ENCODE data around the gene MYL12A. TPM values are rescaled to one million over a fixed set of nuclear protein-coding genes. Genes with fewer than 3 reads are reported as not detected.

The MYL12A gene
- total and polyA plus RNA-seq, 2 of the 8 experiments (the other 6 are each of a cell fraction or from before 2014, with no cell fraction given): 188 to 247 TPM

DNA sequence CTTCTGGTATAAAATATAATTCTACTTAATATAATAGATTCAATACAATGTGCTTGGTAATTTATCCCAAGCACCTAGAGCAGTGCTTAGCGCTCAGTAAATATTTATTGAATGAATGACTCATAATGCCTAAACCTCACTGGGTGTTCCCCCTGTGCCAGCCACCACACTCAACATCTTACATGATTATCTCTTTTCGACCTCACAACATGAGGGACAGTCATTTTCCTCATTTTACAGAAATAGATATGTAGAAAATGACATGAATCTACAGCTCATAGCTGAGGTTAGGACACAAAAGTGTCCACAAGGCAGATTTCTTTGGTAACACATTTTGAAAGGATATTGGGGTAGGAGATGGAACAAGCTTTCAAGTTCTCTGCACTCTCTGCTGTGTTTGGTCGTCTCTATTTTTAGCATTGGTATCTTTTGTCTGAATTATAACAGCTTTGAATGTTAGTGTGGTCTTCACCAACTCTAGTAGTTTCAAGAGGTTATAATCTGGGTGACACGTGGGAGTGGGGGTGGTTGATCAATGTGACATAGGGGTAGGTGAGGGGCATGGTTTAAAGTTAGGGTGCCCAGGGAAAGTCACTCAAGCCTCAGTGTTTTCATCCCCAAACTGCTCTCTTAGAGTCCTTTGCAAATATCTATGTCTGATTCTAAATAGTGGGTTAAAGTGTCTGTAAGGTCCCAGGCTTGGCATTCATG, 37.6 kb upstream of the MYL12A start:
- no peak overlapping the region for H3K27ac ChIP-seq (ENCODE audit: low read depth, low read length)
- 85% methylated on average over 4 of the region's 4 CpGs; no CpG with 5 or more reads in 1 of the 2 experiments for WGBS, 2 experiments (ENCODE audit: extremely low coverage in 1 of 2, insufficient coverage in 1 of 2, insufficient read length in 1 of 2, insufficient replicate concordance in 2 of 2, low coverage in 1 of 2, low lambda C conversion rate in 2 of 2, missing lambda C conversion rate in 1 of 2)
- no peak for FAIRE-seq

More for the DNA sequence above, 37.6 kb upstream of the MYL12A start:
- Histone ChIP-seq H2AK5ac (ENCODE audit: low read depth, low read length) (no peak overlapping the region), H3K9me3 (ENCODE audit: insufficient read depth in 2 of 2, low read depth in 1 of 2, low read length in 1 of 2) (no peaks in the 10 kb centered on the region; a peak in 1 of 4 replicates), H3K4me3 (ENCODE audit: extremely low read depth in 1 of 4, insufficient read depth in 2 of 4, low read depth in 3 of 4, low read length in 4 of 4) (no peak overlapping the region), H2BK15ac (ENCODE audit: low read length) (no peak overlapping the region), H4K5ac (ENCODE audit: insufficient read length, low read depth, low read length) (no peak overlapping the region), H4K91ac (replicated peaks; ENCODE audit: insufficient read length, low read length) (no peak overlapping the region), H3K9ac (replicated peaks in 1 of 4; ENCODE audit: extremely low read depth in 1 of 4, low read depth in 3 of 4, low read length in 3 of 4) (no peak overlapping the region), H2BK120ac (replicated peaks; ENCODE audit: low read depth, low read length) (no peak overlapping the region), H4K8ac (ENCODE audit: extremely low read depth, insufficient read depth, low read length) (no peak overlapping the region), H3K56ac (replicated peaks; ENCODE audit: insufficient read length, low read depth, low read length) (no peak overlapping the region), H4K20me1 (replicated peaks in 1 of 2; ENCODE audit: control insufficient read depth in 1 of 2, insufficient read depth in 2 of 2, low read length in 2 of 2) (no peaks in the 10 kb centered on the region), H3K27me3 (replicated peaks in 1 of 4; ENCODE audit: control insufficient read depth in 3 of 4, extremely low read depth in 1 of 4, insufficient read depth in 3 of 4, low read length in 3 of 4) (no peaks in the 10 kb centered on the region), H2BK20ac (ENCODE audit: low read length) (no peak overlapping the region), H2BK12ac (ENCODE audit: low read depth, low read length) (no peak overlapping the region), H3K18ac (ENCODE audit: extremely low read depth, low read length) (no peak overlapping the region), H3K23me2 (ENCODE audit: low read depth, low read length) (no peaks in the 10 kb centered on the region), H2AFZ (ENCODE audit: low read length) (no peak overlapping the region), H3K36me3 (ENCODE audit: control insufficient read depth in 2 of 4, insufficient read depth in 4 of 4, low read length in 3 of 4) (no peaks in the 10 kb centered on the region), H2BK5ac (ENCODE audit: low read depth, low read length) (no peak overlapping the region), H3K79me2 (ENCODE audit: control insufficient read depth in 1 of 2, insufficient read depth in 2 of 2, low read length in 2 of 2) (no peaks in the 10 kb centered on the region), H3K4ac (replicated peaks; ENCODE audit: insufficient read length, low read depth, low read length) (no peak overlapping the region), H3K4me1 (replicated peaks in 1 of 4; ENCODE audit: control insufficient read depth in 3 of 4, insufficient read depth in 4 of 4, low read length in 3 of 4) (no peaks in the 10 kb centered on the region; a peak in 1 of 7 replicates), H3K23ac (ENCODE audit: insufficient read length) (no peak overlapping the region), H3K4me2 (ENCODE audit: insufficient read depth in 1 of 2, low read depth in 2 of 2, low read length in 2 of 2) (no peak overlapping the region), H3K79me1 (ENCODE audit: low read depth, low read length) (no peaks in the 10 kb centered on the region), H3K14ac (ENCODE audit: insufficient read length) (no peak overlapping the region)
- CTCF ChIA-PET (ENCODE audit: partially characterized antibody): interaction anchor here (0.5 to 1.6 kb wide), 3 partner anchors 15 to 36 kb away, joined by 3 to 4 read pairs (median 4); no protein-coding TSS in a partner anchor
- DNase-seq (ENCODE audit: low read depth in 1 of 2, low spot score in 2 of 2): no peak
- TF ChIP-seq TAF7 (optimal IDR thresholded peaks at IDR 0.05; ENCODE audit: borderline replicate concordance, low read depth, low read length) (no peak), SIN3A (conservative IDR thresholded peaks at IDR 0.05 in 1 of 2, IDR thresholded peaks at IDR 0.05 in 1 of 2; ENCODE audit: low read depth in 1 of 2, low read length in 2 of 2) (no peak), TBP (IDR thresholded peaks at IDR 0.05; ENCODE audit: low read depth, low read length) (no peak), POLR2A (IDR thresholded peaks at IDR 0.05; ENCODE audit: control extremely low read depth in 1 of 2, low read depth in 2 of 2, low read length in 2 of 2) (no peak), SIRT6 (IDR thresholded peaks at IDR 0.05; ENCODE audit: low read length) (no peak), JUND (IDR thresholded peaks at IDR 0.05; ENCODE audit: low read length) (no peak), RFX5 (IDR thresholded peaks at IDR 0.05; ENCODE audit: borderline replicate concordance, low read depth, low read length) (no peak)
- POLR2A ChIA-PET (ENCODE audit: partially characterized antibody): no interaction called here
